ENCODE data around the gene KDM3A. TPM values are rescaled to one million over a fixed set of nuclear protein-coding genes. Genes with fewer than 3 reads are reported as not detected.

KDM3A gene
- total RNA-seq, 1 experiment from 2014 or later, result 14.8 TPM

GRCh38 chr2:86434290-86434689, 6.9 kb upstream of the KDM3A start:
- DNase-seq (ENCODE audit: low read depth), result no peak

DNA sequence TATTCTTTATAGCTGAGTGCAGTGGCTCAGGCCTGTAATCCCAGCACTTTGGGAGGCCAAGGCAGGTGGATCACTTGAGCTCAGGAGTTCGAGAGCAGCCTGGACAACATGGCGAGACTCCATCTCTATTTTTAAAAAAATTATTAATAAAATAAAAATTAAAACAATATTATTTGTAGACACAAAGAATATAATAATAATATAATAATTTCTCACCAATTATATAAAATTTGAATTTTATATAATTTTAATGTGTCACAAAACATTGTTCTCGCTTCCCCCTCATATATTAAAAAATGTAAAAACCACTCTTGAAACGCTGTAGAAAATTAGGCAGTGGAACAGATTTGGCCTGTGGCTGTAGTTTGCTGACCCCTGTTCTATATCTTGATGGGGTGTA, 5.6 kb upstream of the KDM3A start:
- no peak for DNase-seq (ENCODE audit: low read depth)

DNA sequence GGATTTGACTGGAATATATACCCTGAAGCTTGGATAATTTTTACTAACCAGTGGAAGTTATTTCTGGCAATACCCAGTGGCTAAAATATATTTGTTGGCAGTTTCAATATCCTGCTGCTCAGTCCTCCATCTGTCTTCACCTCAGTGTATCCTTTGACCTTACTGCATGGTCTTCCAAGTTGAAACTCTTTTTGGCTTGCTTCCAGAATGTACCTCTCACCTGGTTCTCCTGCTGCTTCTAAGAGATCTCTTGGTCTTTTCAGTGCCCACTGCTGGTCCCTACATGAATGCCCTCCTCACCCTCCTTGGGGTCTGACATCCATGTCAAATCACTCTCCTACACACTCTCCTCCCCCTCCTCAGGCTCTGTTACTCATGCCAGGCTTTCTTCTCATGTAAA, 4.8 kb upstream of the KDM3A start:
- no peak for DNase-seq (ENCODE audit: low read depth)

GRCh38 chr2:86439879-86440630, 1.1 kb upstream of the KDM3A start:
- no peak for DNase-seq (ENCODE audit: low read depth)

DNA sequence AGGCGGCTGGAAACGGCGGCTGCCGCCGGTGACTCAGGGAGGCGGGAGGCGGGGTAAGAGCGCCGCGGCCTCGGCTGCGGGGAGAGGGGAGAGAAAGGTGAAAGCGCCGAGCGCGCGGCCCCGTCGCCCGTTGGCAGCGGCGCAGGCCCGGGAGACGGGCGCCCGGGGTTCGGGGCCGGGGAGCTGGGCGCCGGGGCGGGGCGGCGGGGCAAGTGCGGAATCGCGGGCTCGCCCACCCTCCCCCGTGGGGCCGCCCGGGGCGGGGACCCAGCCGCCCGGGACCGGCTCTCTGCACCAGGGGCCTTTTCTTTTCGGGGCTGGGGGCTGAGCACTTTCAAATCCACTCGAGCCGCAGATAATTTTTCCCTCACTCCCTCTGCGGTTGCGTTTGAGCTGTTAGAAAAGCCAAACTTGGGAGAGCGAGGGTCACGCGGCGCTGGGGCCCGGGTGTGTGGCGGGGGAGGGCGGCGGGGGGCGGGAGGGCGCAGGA, 266 bp downstream of the KDM3A start:
- DNase-seq (ENCODE audit: low read depth), result no peak

GRCh38 chr2:86441882-86442641, 891 bp downstream of the KDM3A start:
- peak; percentile 38 for DNase-seq (ENCODE audit: low read depth)

GRCh38 chr2:86442642-86443005, 1.5 kb downstream of the KDM3A start:
- peak; percentile 90 for DNase-seq (ENCODE audit: low read depth)

DNA sequence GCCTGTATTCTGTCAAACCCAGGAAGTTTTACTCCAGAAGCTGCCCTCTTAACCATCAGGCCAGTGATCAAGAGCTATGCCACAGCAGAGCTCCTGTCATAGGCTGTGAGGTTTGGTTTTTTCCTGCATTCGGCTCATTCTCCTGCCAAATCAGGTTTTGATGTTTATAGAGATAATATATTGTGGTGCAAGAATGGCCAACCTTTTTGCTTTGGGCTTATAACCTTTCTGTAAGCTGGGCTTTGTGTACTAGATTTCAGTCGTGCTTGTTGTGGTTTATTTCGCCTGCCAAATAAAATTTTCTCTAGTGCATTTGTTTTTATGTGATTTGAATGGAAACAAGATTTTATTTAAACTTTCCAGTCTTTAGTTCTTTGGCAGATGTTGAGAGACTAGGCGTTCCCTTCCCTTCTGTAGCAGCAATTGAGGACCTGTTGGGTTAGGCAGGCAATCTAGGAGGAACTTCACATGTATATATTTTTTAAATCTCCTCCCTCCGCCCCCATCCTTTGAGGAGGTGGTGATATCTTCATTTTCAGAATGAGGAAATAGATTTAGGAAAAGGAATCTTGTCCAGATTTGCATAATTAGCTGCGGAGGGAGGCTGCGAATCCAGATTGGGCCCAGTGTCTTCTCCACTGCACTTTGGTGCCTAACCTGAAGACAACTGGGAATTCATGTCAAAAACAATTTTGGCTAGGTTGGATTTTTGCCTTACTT, 2.6 kb downstream of the KDM3A start:
- DNase-seq (ENCODE audit: low read depth), result no peak

DNA sequence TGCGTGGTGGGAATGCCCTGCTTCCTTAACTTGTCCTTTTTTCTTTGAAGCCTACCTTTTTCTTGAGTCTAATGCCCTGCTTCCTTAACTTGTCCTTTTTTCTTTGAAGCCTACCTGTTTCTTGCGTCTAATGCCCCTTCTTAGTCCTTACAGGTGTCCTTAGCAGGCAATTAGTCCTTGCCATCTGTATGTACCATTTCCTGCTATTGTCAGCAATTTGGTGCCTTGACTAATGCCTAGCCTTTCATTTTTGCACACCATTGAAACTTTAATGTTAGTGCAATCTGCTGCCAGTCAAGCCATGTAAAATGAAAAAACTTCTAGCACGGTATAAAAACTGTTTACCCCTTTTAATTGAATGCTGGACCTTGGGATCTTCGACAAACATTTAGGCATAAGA, 4.3 kb downstream of the KDM3A start:
- DNase-seq (ENCODE audit: low read depth), result no peak

- no peak for DNase-seq (ENCODE audit: low read depth)
Measured at GRCh38 chr2:86446060-86446459, 4.9 kb downstream of the KDM3A start.

- no peak for DNase-seq (ENCODE audit: low read depth)
Measured at GRCh38 chr2:86453836-86454235, 12.7 kb downstream of the KDM3A start.

DNA sequence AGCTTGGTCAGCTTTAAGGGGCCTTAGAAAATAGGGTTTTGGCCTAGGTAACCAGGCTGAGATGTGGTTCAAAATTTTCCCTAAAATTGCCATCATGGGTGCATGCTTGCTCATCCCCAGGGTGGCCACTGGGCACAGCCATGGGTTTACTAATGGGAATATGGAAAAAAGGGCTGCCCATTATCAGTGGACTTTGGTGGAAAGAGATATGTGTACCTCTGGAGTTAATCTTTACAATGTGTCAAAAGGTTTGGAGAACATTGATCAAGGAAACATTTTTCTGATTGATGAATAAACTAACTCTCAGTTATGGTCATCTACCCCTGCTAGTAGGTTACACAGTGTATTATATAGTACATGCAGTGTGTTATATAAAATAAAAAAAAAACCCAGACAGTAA, 13.1 kb downstream of the KDM3A start:
- DNase-seq (ENCODE audit: low read depth), result no peak

DNA sequence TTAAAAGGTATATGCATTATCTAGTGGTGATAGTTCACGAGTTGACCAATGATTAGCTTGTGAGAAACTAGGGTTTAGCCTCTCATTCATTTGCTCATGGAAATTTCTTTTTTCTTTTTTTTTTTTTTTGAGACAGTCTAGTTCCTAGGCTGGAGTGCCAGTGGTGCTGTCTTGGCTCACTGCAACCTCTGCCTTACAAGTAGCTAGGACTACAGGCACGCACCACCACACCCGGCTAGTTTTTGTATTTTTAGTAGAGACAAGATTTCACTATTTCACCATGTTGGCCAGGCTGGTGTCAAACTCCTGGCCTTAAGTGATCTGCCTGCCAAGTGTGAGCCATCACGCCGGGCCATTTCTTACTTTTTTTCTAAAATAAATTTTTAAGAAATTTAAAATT, 14.0 kb downstream of the KDM3A start:
- DNase-seq (ENCODE audit: low read depth), result no peak

- DNase-seq (ENCODE audit: low read depth), result no peak
Measured at GRCh38 chr2:86461042-86461743, 20.0 kb downstream of the KDM3A start.

DNA sequence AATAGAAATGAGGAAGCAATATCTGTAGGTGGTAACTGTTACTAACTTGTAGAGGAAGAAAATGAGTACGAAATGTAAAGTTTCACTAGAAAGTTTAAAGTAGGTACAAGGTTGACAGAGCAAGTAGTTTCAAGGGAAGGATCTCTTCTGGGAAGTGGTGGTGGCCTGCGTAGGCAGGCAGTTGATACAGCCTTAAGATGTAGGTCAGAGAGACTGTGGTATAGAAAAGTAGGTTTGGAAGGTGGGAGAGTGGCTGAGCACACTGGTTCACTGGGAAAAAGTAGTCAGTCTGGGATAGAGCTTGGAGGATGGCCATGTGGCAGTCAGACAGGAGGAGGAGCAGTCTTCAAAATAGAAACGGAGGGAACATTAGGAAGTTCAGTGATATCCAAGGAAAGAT, 23.5 kb downstream of the KDM3A start:
- DNase-seq (ENCODE audit: low read depth), result no peak

- no peak for DNase-seq (ENCODE audit: low read depth)
Measured at GRCh38 chr2:86466306-86466705, 25.1 kb downstream of the KDM3A start.

- no peak for DNase-seq (ENCODE audit: low read depth)
Measured at GRCh38 chr2:86468162-86469033, 27.2 kb downstream of the KDM3A start.

DNA sequence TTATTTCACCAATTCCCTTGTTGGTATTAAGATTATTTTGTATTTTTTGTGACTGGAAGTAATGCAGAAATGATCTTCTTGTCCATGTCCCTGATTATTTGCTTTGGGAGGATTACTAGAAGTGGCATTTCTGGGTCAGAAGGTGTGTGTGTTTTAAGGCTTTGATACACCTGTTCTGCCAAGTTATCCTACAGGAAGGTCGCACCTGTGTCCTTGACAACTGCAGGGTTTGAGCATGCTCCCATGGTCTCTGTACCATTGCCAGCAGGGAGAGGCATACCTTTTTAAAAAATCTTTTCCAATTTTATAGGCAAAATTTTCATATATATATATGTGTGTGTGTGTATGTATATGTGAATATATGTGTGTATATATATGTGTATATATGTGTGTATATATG, 29.7 kb downstream of the KDM3A start:
- DNase-seq (ENCODE audit: low read depth), result no peak

DNA sequence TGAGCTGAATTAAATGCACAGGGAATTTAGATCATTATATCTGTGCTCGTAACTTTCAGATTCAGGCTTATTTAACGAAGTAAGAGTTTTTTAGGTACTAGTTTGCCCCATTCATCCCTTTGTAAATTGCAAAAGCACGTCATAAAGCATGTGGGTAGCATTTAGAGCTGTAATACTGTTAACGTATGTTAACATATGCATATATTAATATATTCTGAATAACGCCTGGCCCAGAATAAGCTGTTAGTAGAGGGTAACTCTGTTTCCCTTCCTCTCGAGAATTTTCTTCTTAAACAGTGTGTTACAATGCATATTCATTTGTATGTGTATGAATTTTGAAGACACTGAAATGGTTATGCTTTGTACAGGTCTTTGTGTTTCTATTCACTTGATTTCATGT, 30.5 kb downstream of the KDM3A start:
- no peak for DNase-seq (ENCODE audit: low read depth)

- no peak for DNase-seq (ENCODE audit: low read depth)
Measured at GRCh38 chr2:86476092-86476491, 34.9 kb downstream of the KDM3A start.

GRCh38 chr2:86476918-86477317, 35.7 kb downstream of the KDM3A start:
- no peak for DNase-seq (ENCODE audit: low read depth)
